ENCODE data around the gene SLC5A4. TPM values are rescaled to one million over a fixed set of nuclear protein-coding genes. Genes with fewer than 3 reads are reported as not detected.

Gene SLC5A4
- total RNA-seq, 1 experiment from 2014 or later = 0.22 TPM

- Mint-ChIP-seq H3K27ac (no peak overlapping the region), H3K9me3 (no peaks in the 10 kb centered on the region), H3K27me3 (ENCODE audit: low read depth) (no peaks in the 10 kb centered on the region; the same call in 1 of the 2 replicates), H3K4me3 (no peak overlapping the region), H3K4me1 (no peaks in the 10 kb centered on the region), H3K36me3 (no peaks in the 10 kb centered on the region)
- ChIA-PET POLR2A (no interaction called here), CTCF (no interaction called here)
- no peak for ATAC-seq
- no peak for DNase-seq (ENCODE audit: low spot score)
- no peak for TF ChIP-seq ATF3 (CRISPR knock-in tag; conservative IDR thresholded peaks at IDR 0.05)
- no peak for TF ChIP-seq FOXP1 (CRISPR knock-in tag; IDR thresholded peaks at IDR 0.05; ENCODE audit: borderline replicate concordance)
- TF ChIP-seq GRHL2 (CRISPR knock-in tag; IDR thresholded peaks at IDR 0.05; ENCODE audit: insufficient replicate concordance, severe bottlenecking) = no peak
- TF ChIP-seq GABPB1 (CRISPR knock-in tag; IDR thresholded peaks at IDR 0.05) = no peak
- no peak for TF ChIP-seq KAT7 (CRISPR knock-in tag; IDR thresholded peaks at IDR 0.05; ENCODE audit: borderline replicate concordance)
- no peak for TF ChIP-seq MAX (CRISPR knock-in tag; IDR thresholded peaks at IDR 0.05)
- no peak for TF ChIP-seq GTF2I (CRISPR knock-in tag; conservative IDR thresholded peaks at IDR 0.05)
- TF ChIP-seq ZNF416 (CRISPR knock-in tag; IDR thresholded peaks at IDR 0.05) = no peak
- no peak for TF ChIP-seq E2F1 (CRISPR knock-in tag; IDR thresholded peaks at IDR 0.05)
- TF ChIP-seq FOXK1 (CRISPR knock-in tag; IDR thresholded peaks at IDR 0.05) = no peak
- TF ChIP-seq NR2C2 (CRISPR knock-in tag; IDR thresholded peaks at IDR 0.05) = no peak
- TF ChIP-seq IRF2 (CRISPR knock-in tag; IDR thresholded peaks at IDR 0.05; ENCODE audit: borderline replicate concordance, low read depth) = no peak
- no peak for TF ChIP-seq ZNF423 (CRISPR knock-in tag; IDR thresholded peaks at IDR 0.05)
- TF ChIP-seq E2F5 (CRISPR knock-in tag; IDR thresholded peaks at IDR 0.05) = no peak
- TF ChIP-seq NR1H2 (CRISPR knock-in tag; IDR thresholded peaks at IDR 0.05) = no peak
- no peak for TF ChIP-seq ATF2 (CRISPR knock-in tag; IDR thresholded peaks at IDR 0.05; ENCODE audit: borderline replicate concordance, low read depth)
- TF ChIP-seq SMAD4 (CRISPR knock-in tag; IDR thresholded peaks at IDR 0.05) = no peak
These were observed 69.3 kb downstream of the SLC5A4 start for GRCh38 chr22:32185821-32186220.

GRCh38 chr22:32183625-32184024, 71.5 kb downstream of the SLC5A4 start:
- Mint-ChIP-seq H3K4me3 (no peak overlapping the region), H3K4me1 (no peaks in the 10 kb centered on the region), H3K9me3 (no peaks in the 10 kb centered on the region), H3K27me3 (ENCODE audit: low read depth) (peaks cover 2% of the 10 kb centered on the region; the same call in 1 of the 2 replicates), H3K27ac (no peak overlapping the region), H3K36me3 (no peaks in the 10 kb centered on the region)
- POLR2A ChIA-PET = no interaction called here
- CTCF ChIA-PET = interaction anchor here (0.9 kb wide), 1 partner anchor 18 kb away, joined by 4 read pairs; no protein-coding TSS in a partner anchor
- ATAC-seq (no peak), DNase-seq (ENCODE audit: low spot score) (no peak)
- TF ChIP-seq GABPB1 (CRISPR knock-in tag; IDR thresholded peaks at IDR 0.05) (no peak), E2F4 (CRISPR knock-in tag; IDR thresholded peaks at IDR 0.05; ENCODE audit: borderline replicate concordance, low read depth) (no peak), MYBL2 (CRISPR knock-in tag; IDR thresholded peaks at IDR 0.05) (no peak), NR2C2 (CRISPR knock-in tag; IDR thresholded peaks at IDR 0.05) (no peak), ZNF232 (CRISPR knock-in tag; IDR thresholded peaks at IDR 0.05) (no peak), JAZF1 (CRISPR knock-in tag; IDR thresholded peaks at IDR 0.05) (no peak), ZNF219 (CRISPR knock-in tag; IDR thresholded peaks at IDR 0.05; ENCODE audit: borderline replicate concordance) (no peak), ZNF317 (CRISPR knock-in tag; IDR thresholded peaks at IDR 0.05; ENCODE audit: borderline replicate concordance, low read depth) (no peak), STAT6 (CRISPR knock-in tag; conservative IDR thresholded peaks at IDR 0.05; ENCODE audit: low read depth) (no peak), GTF2I (CRISPR knock-in tag; conservative IDR thresholded peaks at IDR 0.05) (no peak), TCF7 (CRISPR knock-in tag; IDR thresholded peaks at IDR 0.05; ENCODE audit: low read depth) (no peak), RORB (CRISPR knock-in tag; IDR thresholded peaks at IDR 0.05) (no peak), ATF6 (CRISPR knock-in tag; IDR thresholded peaks at IDR 0.05) (no peak)

All from WTC11 (cell line).